Esophagus squamous epithelium (tissue), 5 donors: ENCODE results near the gene SUPT6H. TPM values are rescaled to one million over a fixed set of nuclear protein-coding genes. Genes with fewer than 3 reads are reported as not detected.
A peak's percentile ranks its signal among the peaks of the same experiment; 100 is the strongest.

Experiments used
- DNase-seq: peaks from one replicate; lab custom pipeline; 2025; lab: John Stamatoyannopoulos, UW
- H3K27ac ChIP-seq, 4 donors: fragments of 200-600 bp; sonication (generic); one replicate each; pipeline ENCODE4 v1.5.1; 2016 to 2019; ENCODE audit warnings: mild to moderate bottlenecking in 1 of 4
- H3K27me3 ChIP-seq, 4 donors: fragments of 200-600 bp; sonication (generic); 1 replicate in 3 of 4; 2 replicates in 1 of 4; pipeline versions ENCODE4 v1.5.1 to v1.6.0; 2017 to 2021; ENCODE audit warnings: antibody characterized with exemption in 1 of 4
- H3K36me3 ChIP-seq, 3 donors: fragments of 200-600 bp; sonication (generic); one replicate each; pipeline ENCODE4 v1.5.1; 2016 to 2019
- H3K4me1 ChIP-seq, 3 donors: fragments of 200-600 bp; sonication (generic); one replicate each; pipeline ENCODE4 v1.5.1; 2017 to 2019
- H3K4me3 ChIP-seq, 4 donors: fragments of 200-600 bp; sonication (generic); 1 replicate in 3 of 4; 2 replicates in 1 of 4; pipeline ENCODE4 v1.5.1; 2016 to 2019; ENCODE audit warnings: mild to moderate bottlenecking in 2 of 4, moderate library complexity in 1 of 4
- H3K9me3 ChIP-seq, 3 donors: fragments of 200-600 bp; sonication (generic); one replicate each; pipeline ENCODE4 v1.5.1; 2016 to 2019
- CTCF ChIP-seq, 6 experiments: fragments of 450-650 bp in 4 of 6; fragments of 200-600 bp in 2 of 6; sonication (generic) in 2 of 6; IDR thresholded peaks; one replicate each; pipeline ENCODE4 v1.5.1; 2016 to 2019; ENCODE audit warnings: antibody characterized with exemption in 6 of 6, mild to moderate bottlenecking in 4 of 6, moderate library complexity in 4 of 6
- POLR2A ChIP-seq, 4 donors: fragments of 450-650 bp; IDR thresholded peaks; one replicate each; pipeline ENCODE4 v1.6.1; 2017; ENCODE audit warnings: antibody characterized with exemption in 4 of 4, mild to moderate bottlenecking in 4 of 4, moderate library complexity in 3 of 4
- WGBS, 2 donors: methylation state at CpG; one replicate each; pipeline ENCODE4 v1.1.5; 2018; 5-methylcytosine and 5-hydroxymethylcytosine counted together
- intact Hi-C: fragments of 100-400 bp; cut with DNase I; formaldehyde crosslinking; loops from one replicate; pipeline ENCODE4 v1.15.0; 2022
- total RNA-seq, 4 donors: library from RNA; depleted of rRNA; stranded (reverse); fragments of >200 nt; gene quantifications; one replicate each; pipeline ENCODE4 v1.1.0, GENCODE V29; 2016
- donor health status: DM: yes; HTN: yes; CAD: no.

Gene SUPT6H
- total RNA-seq, 4 donors from 2014 or later, result 26.4 to 59.3 (median 48.8) TPM

DNA sequence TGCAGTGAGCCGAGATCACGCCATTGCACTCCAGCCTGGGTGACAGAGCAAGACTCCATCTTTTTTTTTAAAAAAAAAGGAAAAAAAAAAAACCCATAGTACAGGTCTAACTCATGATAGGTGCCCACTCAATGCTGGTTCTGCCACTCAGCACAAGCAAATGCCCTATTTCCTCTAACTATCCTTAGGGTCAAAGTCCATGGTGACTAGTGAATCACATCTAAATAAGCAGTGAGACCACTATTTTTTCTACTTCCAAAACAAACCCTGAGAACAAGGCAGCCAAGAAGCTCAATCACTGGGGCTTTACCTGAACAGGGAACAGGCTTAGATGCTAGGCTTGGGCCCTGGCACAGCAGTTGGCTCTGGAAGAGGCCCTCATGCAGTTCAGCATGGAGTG lies 20.4 kb upstream of the SUPT6H start:
- WGBS, 2 donors, result 100% methylated on average over 2 of the region's 2 CpGs
- no peak for TF ChIP-seq POLR2A (IDR thresholded peaks at IDR 0.05)
- TF ChIP-seq CTCF (IDR thresholded peaks at IDR 0.05), result no peak
- Histone ChIP-seq H3K27me3 (no peaks in the 10 kb centered on the region), H3K36me3 (peaks cover 40 to 68% (median 56%) of the 10 kb centered on the region in 3 donors), H3K27ac (no peak overlapping the region), H3K9me3 (no peaks in the 10 kb centered on the region), H3K4me1 (peaks cover 17 to 33% (median 26%) of the 10 kb centered on the region in 3 donors), H3K4me3 (no peak overlapping the region)
- intact Hi-C loops, result no loop called here
- DNase-seq, result no peak

DNA sequence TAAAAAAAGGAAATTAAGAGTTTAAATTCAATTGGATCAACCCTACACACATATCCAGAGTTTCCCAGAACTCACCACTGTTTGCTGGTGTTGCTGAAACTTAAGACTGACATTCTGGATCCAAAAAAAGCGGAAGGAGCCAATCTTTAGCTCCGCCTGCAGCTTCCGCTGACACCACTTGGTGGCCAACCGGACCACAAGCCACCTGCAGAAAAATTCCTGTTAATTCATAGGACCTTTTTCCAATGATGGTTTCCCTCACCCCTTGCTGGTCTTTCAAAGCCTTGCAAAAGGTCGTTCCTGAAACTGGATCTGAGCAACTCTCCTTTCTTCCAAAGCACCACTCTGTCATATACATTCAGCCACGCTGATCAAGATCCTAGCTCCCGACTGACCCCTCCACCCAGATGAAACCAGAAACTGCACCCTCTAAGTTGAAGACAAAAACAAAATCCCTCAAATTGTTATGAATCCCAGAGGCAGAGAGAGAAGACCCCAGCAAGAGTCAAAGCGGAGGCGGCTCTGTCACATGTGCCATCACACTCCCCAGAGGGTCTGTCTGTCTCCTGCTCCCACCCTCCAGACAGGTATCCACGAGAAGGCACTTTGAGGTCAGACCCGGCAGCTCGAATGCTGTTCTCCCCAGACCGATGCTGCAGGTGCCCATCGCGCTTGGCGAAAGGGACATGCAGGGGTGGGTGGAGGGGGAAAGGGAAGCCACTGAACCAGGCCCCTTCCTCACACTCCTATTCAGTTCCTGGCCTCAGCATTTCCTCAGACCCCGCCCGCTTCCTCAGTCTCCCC lies 17.8 kb upstream of the SUPT6H start:
- H3K27me3 ChIP-seq, result no peaks in the 10 kb centered on the region
- H3K27ac ChIP-seq, result peak overlapping the region; percentile 97 to 99 (median 98)
- DNase-seq, result no peak
- H3K4me1 ChIP-seq, result peaks cover 21 to 41% (median 34%) of the 10 kb centered on the region in 3 donors
- H3K9me3 ChIP-seq, result no peaks in the 10 kb centered on the region
- intact Hi-C loops, result no loop called here
- WGBS, 2 donors, result 0% methylated on average over 17 to 18 of the region's 18 CpGs
- H3K36me3 ChIP-seq, result peaks cover 15 to 58% (median 38%) of the 10 kb centered on the region in 3 donors
- peak overlapping the region; percentile 86 to 98 (median 98) for H3K4me3 ChIP-seq
- TF ChIP-seq CTCF (IDR thresholded peaks at IDR 0.05) (peak; percentile 34 to 74 (median 58)), POLR2A (IDR thresholded peaks at IDR 0.05) (no peak)

DNA sequence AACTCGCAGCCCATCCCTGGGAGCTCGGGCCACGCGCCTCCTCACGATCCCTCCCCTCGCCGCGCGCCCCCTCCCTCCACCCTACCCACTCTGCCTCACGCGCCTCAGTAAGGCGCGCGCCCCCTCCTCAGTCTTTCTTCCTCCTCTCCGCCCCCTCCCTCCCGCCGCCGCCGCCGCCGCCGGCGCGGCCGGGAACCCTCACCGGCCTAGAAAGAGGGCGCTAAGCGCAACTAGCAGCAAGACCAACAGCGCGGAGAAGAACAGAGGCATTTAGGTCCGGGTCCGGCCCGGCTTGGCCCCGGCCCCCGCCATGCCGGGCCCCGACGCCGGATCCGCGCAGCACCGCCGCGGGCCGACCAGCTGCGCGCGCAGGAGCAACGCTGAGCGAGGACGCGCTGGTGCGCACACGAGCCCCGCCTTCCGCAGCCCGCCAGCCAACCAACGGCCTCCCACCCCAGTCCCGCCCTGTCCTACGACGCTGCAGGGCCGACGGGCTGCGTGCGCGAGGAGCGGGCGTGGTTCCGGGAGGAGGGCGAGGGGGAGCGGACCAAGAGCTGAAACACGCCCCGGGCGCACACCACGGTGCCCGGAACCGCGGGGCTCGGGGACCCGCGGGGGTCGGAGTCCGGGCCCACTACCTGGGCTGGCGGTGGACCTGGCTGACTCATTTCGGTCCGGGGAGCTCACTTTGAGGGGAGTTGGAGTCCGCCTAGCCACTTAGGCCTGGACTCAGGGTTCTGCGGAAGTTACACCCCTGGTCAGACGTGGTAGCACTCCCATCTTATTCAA lies 17.0 kb upstream of the SUPT6H start, which contains the start of gene BLTP2:
Gene BLTP2, minus strand, starts transcription at position 372 of the 789 bp plus-strand sequence. Its CDS starts 102 bp downstream, at position 270.
- Histone ChIP-seq H3K27ac (peak within 1 kb of the TSS; percentile 97 to 99 (median 98)), H3K4me1 (peaks cover 21 to 41% (median 34%) of the 10 kb centered on the region in 3 donors), H3K4me3 (peak within 1 kb of the TSS; percentile 86 to 98 (median 98)), H3K27me3 (no peaks in the 10 kb centered on the region), H3K9me3 (no peaks in the 10 kb centered on the region), H3K36me3 (peaks cover 8 to 56% (median 30%) of the 10 kb centered on the region in 3 donors)
- TF ChIP-seq CTCF (IDR thresholded peaks at IDR 0.05), result peak in 3 of 6 experiments; percentile 9 to 27 (median 20)
- peak in 3 of 4 donors; percentile 76 to 95 (median 91) for TF ChIP-seq POLR2A (IDR thresholded peaks at IDR 0.05)
- DNase-seq, result peak; percentile 70
- whole genome bisulfite sequencing, 2 donors, result 1 to 2% methylated on average over 13 to 15 of the region's 89 CpGs
- intact Hi-C loops, result no loop called here

DNA sequence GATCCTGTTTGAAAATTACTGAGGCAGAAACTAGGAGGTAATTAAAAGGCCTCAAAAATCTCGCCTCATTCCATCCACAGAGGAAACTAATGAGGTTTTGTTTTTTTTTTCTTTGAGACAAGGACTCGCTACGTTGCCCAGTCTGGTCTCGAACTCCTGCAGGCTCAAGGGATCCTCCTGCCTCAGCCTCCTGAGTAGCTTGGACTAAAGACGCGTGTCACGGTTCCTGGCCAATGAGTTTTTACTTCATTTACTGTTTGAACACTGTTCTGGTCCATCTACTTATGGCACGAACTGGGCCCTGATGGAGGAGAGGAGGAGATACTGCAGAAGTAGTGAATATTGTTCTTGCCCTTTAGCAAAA lies 16.4 kb upstream of the SUPT6H start:
- peaks cover 6 to 56% (median 24%) of the 10 kb centered on the region in 3 donors for H3K36me3 ChIP-seq

More for the DNA sequence above, 16.4 kb upstream of the SUPT6H start:
- Histone ChIP-seq H3K9me3 (no peaks in the 10 kb centered on the region), H3K4me1 (peaks cover 21 to 41% (median 34%) of the 10 kb centered on the region in 3 donors), H3K4me3 (peak overlapping the region; percentile 86 to 98 (median 98)), H3K27ac (peak overlapping the region; percentile 97 to 99 (median 98)), H3K27me3 (no peaks in the 10 kb centered on the region)
- intact Hi-C loops, result no loop called here
- TF ChIP-seq CTCF (IDR thresholded peaks at IDR 0.05) (peak in 1 of 6 experiments; percentile 0), POLR2A (IDR thresholded peaks at IDR 0.05) (no peak)
- DNase-seq, result no peak
- WGBS, 2 donors, result 14 to 21% methylated on average over 8 of the region's 8 CpGs
